OCI-LY3 (cell line): ENCODE data around the gene MRGPRE.

Experiments
- CTCF ChIP-seq: fragments of 200-600, 300-600 bp; sonication (generic); IDR thresholded peaks from 2 replicates; pipeline ENCODE4 v1.5.1; 2014; ENCODE audit warnings: antibody characterized with exemption, low read length, low read depth
- EZH2phosphoT487 ChIP-seq: fragments of 200-600 bp; shearing (Covaris generic); IDR thresholded peaks from 2 replicates; pipeline ENCODE4 v1.6.1; 2018; ENCODE audit warnings: antibody characterized with exemption, mixed run types, low read depth

- TF ChIP-seq CTCF (no peak), EZH2phosphoT487 (no peak)
These were observed 11.5 kb downstream of the MRGPRE start for GRCh38 chr11:3220521-3221407.
